HL-60/S4 treated with retinoic acid at 250 ng/mL for 4 days and 3 days (cell line): ENCODE results near the gene UBD.

Experiments used
- in situ Hi-C: fragments of 300-500 bp; cut with MboI; formaldehyde crosslinking; loops from 2 replicates; pipeline ENCODE4 v1.7.0; 2022; ENCODE audit warnings: low sequenced_read_pairs

Gene UBD

GRCh38 chr6:29524444-29525310 is 34.9 kb downstream of the UBD start:
- in situ Hi-C loops: no loop called here

- in situ Hi-C loops: no loop called here
These were observed 35.5 kb downstream of the UBD start for GRCh38 chr6:29524044-29524443.

- in situ Hi-C loops: no loop called here
These were observed 37.3 kb downstream of the UBD start for GRCh38 chr6:29522227-29522626.

GRCh38 chr6:29521006-29521680 is 38.4 kb downstream of the UBD start:
- in situ Hi-C loops: no loop called here

DNA sequence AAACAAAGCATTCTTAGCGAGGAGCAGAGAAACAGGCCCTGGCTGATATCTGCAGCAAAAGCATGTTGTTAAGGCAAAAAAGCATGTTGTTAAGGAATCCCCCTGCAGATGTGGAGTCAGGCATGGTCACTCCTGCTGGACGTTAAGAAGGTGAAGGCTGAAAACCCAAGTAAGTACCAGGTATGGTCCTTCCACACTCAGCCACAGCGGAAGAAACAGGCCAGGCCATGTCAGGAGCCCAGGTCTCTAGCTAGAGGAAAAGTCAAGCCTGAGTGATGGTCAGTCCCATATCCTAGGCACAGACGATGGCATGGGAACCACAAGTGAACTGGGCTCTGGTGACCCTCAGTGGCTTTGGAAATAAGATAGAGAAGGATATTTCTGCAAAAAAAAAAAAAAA is 39.3 kb downstream of the UBD start:
- in situ Hi-C loops: no loop called here

GRCh38 chr6:29519291-29520010 is 40.1 kb downstream of the UBD start:
- in situ Hi-C loops: no loop called here

DNA sequence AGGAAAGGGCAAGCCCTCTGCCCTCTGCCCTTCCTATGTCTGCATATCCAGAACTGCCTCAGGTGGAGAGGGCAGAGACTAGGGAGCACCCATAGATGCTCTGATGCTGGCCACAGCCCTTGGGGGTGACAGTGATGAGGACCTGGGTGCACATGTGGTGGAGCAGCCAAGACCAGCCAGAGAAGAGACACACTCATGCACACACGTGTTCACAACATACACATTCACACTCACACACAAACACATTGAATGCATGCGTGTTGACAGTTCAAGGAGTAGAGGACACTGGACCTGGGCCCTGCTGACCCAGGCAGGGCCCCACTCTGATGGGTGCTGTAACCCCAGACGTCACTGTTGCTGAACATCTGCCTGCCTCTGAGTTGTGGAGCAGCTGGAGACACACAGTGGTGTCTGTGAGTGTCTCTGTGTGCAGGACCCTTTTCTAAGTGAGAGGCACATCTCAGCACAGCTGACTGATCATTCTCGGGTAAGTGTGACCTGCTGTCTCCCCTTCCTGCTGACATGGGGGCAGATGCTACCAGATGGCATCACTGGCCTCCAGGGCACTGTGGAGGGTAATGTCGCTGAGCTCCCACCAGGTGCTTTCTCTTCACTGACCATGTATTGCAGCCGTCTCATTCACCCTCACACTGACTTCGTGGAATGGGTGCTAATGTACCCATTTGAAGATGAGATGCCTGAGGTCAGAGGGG is 41.6 kb downstream of the UBD start:
- in situ Hi-C loops: no loop called here

DNA sequence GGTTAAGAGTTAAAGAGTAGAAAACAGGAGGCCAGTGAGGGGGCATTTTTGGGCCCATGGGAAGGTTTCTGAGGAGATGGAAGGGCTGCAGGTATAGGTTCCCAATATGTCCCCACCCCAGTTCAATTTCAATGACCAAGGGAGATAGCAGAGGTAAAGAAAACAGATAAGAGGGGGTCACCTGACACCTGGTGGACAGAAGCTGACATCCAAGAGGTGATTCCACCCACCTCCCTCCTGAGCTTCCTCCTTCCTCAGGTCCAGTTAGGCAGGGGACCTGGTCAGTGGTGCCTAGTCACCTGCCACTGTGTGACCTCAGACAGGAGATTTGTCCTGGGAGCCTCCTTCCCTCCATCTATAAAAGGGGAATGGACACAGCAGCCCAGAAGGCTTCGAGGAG is 42.3 kb downstream of the UBD start:
- in situ Hi-C loops: no loop called here

DNA sequence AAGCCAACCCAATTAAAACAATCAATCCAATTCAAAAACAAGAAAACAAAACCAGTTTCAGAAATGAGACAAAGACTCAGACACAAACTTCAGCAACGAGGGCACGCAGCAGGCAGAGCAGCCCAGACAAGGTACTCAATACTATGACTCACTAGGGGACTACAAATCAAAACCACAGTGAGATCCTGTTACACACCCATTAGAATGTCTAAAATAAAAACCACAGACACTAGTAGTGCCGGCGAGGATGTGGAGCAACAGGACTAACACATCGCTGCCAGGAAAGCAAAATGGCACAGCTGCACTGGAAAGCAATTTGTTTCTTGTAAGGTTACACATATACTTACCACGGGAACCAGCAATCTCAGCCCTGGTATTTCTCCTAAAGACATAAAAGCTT is 43.4 kb downstream of the UBD start:
- in situ Hi-C loops: no loop called here

- in situ Hi-C loops: no loop called here
These were observed 48.7 kb downstream of the UBD start for GRCh38 chr6:29510746-29511300.

- in situ Hi-C loops: no loop called here
These were observed 49.3 kb downstream of the UBD start for GRCh38 chr6:29510202-29510601.

DNA sequence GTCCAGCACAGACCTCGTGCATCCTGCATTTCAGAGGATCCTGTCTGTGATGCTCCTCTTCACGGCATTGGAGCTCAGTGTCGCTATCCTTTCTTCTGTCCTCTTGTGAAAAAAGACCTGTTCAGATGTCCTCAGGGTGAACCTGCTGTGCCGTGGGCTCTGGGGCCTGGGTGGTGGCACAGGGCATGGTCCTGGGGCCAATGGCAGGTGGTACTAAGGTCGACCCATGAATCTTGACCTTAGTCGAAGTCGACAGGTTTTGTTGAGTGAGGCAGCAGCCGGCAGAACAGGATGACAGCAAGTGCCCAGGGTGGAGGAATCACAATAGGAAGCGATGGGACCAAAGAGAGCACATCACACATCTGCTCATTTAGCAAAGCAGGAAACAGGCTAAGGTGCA is 49.8 kb downstream of the UBD start:
- in situ Hi-C loops: no loop called here

DNA sequence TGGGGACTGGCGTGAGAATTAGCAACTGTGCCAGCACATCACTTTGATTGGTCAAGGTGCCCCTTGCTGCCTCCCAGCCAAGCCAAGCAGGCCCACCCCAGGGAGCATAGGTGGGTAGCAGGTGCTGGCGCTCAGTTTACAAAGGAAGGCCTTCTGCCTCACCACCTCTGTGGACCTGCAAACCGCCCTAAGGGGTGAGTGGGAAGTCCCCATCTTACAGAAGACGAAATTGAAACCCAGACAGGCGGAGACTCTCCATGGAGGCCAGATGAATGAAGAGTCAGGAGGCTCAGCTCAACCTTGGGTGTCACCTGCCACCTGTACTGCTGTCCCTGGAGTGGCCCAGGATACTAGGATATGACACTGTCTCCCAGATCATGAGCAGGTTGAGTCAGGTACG is 50.3 kb downstream of the UBD start:
- in situ Hi-C loops: no loop called here

- in situ Hi-C loops: no loop called here
These were observed 52.2 kb downstream of the UBD start for GRCh38 chr6:29507319-29507718.

DNA sequence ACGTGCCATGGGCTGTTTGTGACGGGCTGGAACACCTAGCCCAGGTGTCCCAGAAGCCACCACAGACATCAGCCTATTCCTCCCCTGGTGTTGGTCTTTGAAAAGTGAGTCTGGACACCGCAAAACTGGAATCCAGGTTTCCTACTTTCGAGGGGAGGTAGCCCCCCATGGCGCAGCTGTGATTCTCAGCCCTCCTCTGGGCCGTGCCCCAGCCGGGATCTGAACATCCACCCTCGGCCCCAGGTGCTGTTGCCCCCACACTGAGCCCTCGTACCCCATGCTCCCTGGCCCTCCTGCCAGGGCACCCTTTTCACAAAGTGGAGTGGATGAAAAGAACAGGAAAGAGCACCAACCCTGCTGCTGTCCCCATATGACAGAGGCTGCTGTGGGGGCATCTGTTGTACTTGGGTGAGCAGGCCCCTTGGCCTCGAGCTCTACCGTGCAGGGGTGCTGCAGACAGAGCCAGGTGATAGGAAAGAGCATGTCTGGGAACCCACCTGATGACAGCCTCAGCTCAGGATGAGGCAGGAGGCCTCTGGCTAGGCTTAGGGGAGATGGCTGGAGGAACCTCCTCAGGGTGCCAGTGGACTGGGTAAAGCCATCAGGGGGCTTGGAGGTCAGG is 53.0 kb downstream of the UBD start:
- in situ Hi-C loops: no loop called here

DNA sequence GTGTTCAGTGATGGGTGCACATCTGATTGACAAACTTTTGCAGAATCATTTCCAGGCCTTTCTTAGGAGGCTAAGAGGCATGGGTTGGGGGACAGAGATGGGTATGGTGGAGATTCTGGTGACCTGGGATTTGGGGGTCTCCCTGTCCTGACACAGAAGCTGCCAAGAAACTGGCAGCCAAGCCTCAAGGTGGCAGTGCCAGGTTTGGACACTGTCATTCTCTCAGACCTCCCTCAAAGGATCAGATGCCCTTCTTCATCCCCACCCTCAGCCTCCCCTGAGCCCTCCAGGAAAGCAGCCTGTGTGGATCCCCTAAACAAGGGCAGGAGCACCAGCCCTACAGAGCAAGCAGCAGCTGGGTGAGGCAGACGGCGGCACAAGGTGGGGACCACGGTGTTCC is 53.7 kb downstream of the UBD start:
- in situ Hi-C loops: no loop called here
